ENCODE results near the gene LENEP. TPM values are rescaled to one million over a fixed set of nuclear protein-coding genes. Genes with fewer than 3 reads are reported as not detected.

Gene LENEP
- total RNA-seq, 2 donors from 2014 or later: not detected

GRCh38 chr1:154954541-154954940, 38.8 kb upstream of the LENEP start:
- intact Hi-C loops (cut with DNase I): no loop called here
- H3K36me3 ChIP-seq: no peaks in the 10 kb centered on the region
- WGBS: 59% methylated on average over 3 of the region's 3 CpGs
- DNase-seq (ENCODE audit: low spot score): no peak
- no peaks in the 10 kb centered on the region for H3K27me3 ChIP-seq (replicated peaks; ENCODE audit: insufficient read depth)
- peak overlapping the region in 1 of 2 donors; percentile 46 for H3K4me3 ChIP-seq
- no peak overlapping the region for H3K27ac ChIP-seq
- no peaks in the 10 kb centered on the region for H3K9me3 ChIP-seq
- TF ChIP-seq CTCF (IDR thresholded peaks at IDR 0.05): no peak
- TF ChIP-seq POLR2A (IDR thresholded peaks at IDR 0.05): no peak
- no peak for TF ChIP-seq POLR2AphosphoS5 (IDR thresholded peaks at IDR 0.05)
- H3K4me1 ChIP-seq (replicated peaks): peaks cover 16% of the 10 kb centered on the region

GRCh38 chr1:154955039-154955717, 38.2 kb upstream of the LENEP start:
- H3K27ac ChIP-seq: peak overlapping the region; percentile 76 to 79
- H3K9me3 ChIP-seq: no peaks in the 10 kb centered on the region
- no peaks in the 10 kb centered on the region for H3K27me3 ChIP-seq (replicated peaks; ENCODE audit: insufficient read depth)
- peaks cover 16% of the 10 kb centered on the region for H3K4me1 ChIP-seq (replicated peaks)
- intact Hi-C loops (cut with DNase I): no loop called here
- H3K36me3 ChIP-seq: no peaks in the 10 kb centered on the region
- no peak for TF ChIP-seq CTCF (IDR thresholded peaks at IDR 0.05)
- TF ChIP-seq POLR2A (IDR thresholded peaks at IDR 0.05): no peak
- no peak for TF ChIP-seq POLR2AphosphoS5 (IDR thresholded peaks at IDR 0.05)
- peak overlapping the region; percentile 46 for H3K4me3 ChIP-seq
- WGBS: 2% methylated on average over 4 of the region's 4 CpGs
- DNase-seq (ENCODE audit: low spot score): no peak

- H3K27me3 ChIP-seq (replicated peaks; ENCODE audit: insufficient read depth): no peaks in the 10 kb centered on the region
- H3K9me3 ChIP-seq: no peaks in the 10 kb centered on the region
- H3K36me3 ChIP-seq: no peaks in the 10 kb centered on the region
- DNase-seq (ENCODE audit: low spot score): peak; percentile 89
- peak within 1 kb of the TSS; percentile 46 for H3K4me3 ChIP-seq
- peaks cover 20% of the 10 kb centered on the region for H3K4me1 ChIP-seq (replicated peaks)
- intact Hi-C loops (cut with DNase I): no loop called here
- peak within 1 kb of the TSS; percentile 76 to 79 for H3K27ac ChIP-seq
- TF ChIP-seq POLR2A (IDR thresholded peaks at IDR 0.05): peak; percentile 66
- TF ChIP-seq POLR2AphosphoS5 (IDR thresholded peaks at IDR 0.05): peak; percentile 95
- TF ChIP-seq CTCF (IDR thresholded peaks at IDR 0.05): peak in 1 of 4 experiments; percentile 33
- WGBS: 0% methylated on average over 18 of the region's 18 CpGs
Observed at GRCh38 chr1:154955718-154956543, 37.5 kb upstream of the LENEP start, which contains the start of gene PBXIP1. TSS of gene PBXIP1 (minus strand) at chr1:154956099. CDS start at chr1:154953721, 2,378 bp downstream.

GRCh38 chr1:154956544-154956941, 36.8 kb upstream of the LENEP start:
- intact Hi-C loops (cut with DNase I): no loop called here
- Histone ChIP-seq H3K27me3 (replicated peaks; ENCODE audit: insufficient read depth) (no peaks in the 10 kb centered on the region), H3K36me3 (no peaks in the 10 kb centered on the region), H3K27ac (peak overlapping the region; percentile 76 to 79), H3K9me3 (no peaks in the 10 kb centered on the region), H3K4me3 (peak overlapping the region; percentile 46), H3K4me1 (replicated peaks) (peaks cover 20% of the 10 kb centered on the region)
- DNase-seq (ENCODE audit: low spot score): no peak
- WGBS: 19% methylated on average over 6 of the region's 6 CpGs
- TF ChIP-seq POLR2AphosphoS5 (IDR thresholded peaks at IDR 0.05) (no peak), POLR2A (IDR thresholded peaks at IDR 0.05) (peak; percentile 5), CTCF (IDR thresholded peaks at IDR 0.05) (no peak)
